ENCODE measurements around the gene KCNK13.
"Not testable (repeated sequence)": the region's sequence is repeated elsewhere in the genome, so short reads cannot be mapped to it uniquely, and the experiment has no call there.

KCNK13 gene

GRCh38 chr14:90062822-90063539 is 1.2 kb downstream of the KCNK13 start:
- H3K27ac ChIP-seq: no peak overlapping the region; the same call in 1 of the 2 replicates
- TF ChIP-seq, protein P1, sequence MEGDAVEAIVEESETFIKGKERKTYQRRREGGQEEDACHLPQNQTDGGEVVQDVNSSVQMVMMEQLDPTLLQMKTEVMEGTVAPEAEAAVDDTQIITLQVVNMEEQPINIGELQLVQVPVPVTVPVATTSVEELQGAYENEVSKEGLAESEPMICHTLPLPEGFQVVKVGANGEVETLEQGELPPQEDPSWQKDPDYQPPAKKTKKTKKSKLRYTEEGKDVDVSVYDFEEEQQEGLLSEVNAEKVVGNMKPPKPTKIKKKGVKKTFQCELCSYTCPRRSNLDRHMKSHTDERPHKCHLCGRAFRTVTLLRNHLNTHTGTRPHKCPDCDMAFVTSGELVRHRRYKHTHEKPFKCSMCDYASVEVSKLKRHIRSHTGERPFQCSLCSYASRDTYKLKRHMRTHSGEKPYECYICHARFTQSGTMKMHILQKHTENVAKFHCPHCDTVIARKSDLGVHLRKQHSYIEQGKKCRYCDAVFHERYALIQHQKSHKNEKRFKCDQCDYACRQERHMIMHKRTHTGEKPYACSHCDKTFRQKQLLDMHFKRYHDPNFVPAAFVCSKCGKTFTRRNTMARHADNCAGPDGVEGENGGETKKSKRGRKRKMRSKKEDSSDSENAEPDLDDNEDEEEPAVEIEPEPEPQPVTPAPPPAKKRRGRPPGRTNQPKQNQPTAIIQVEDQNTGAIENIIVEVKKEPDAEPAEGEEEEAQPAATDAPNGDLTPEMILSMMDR (conservative IDR thresholded peaks at IDR 0.05): no peak

DNA sequence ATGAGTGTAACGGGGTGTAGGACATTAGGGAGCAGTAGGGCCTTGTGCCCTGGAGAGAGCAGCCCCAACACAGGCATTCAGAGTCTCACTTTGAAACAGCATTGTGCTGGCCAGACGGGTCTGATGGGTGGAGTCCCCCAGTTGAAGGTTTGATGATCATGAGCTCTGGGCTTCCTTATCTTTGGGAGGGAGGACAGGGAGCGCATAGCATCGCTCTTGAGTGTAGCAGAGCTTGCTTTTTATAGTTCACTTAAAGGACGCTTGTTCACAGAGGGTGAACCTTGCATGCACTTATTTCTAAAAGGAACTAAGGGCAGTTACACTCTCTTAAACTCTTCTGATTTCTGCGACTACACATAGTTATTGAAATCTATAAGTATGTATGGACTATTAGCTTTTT is 10.6 kb downstream of the KCNK13 start:
- TF ChIP-seq, protein P1 (conservative IDR thresholded peaks at IDR 0.05): no peak
- H3K27ac ChIP-seq: no peak overlapping the region

- H3K27ac ChIP-seq: no peak overlapping the region
- TF ChIP-seq, protein P1 (conservative IDR thresholded peaks at IDR 0.05): no peak
Measured at GRCh38 chr14:90079576-90079975, 17.8 kb downstream of the KCNK13 start.

DNA sequence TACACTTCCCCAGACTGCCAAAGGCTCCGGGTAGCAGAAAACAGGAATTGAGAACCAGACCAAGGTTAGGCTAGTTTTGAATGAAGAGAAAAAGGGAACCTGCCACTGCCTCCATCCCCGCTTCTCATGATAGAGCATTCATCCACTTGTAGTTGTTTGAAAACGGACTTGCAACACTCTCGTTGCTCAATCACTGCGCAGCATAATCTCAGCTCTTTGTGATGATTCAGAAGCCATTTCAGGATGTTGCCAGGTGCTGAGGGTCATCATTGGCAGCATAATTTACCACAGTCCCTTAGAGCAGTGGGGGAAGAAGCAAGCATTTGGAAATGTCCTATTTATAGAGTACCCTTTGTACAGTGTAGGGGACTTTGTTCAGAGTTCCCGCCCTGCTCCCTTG is 25.6 kb downstream of the KCNK13 start:
- H3K27ac ChIP-seq: no peak overlapping the region
- TF ChIP-seq, protein P1 (conservative IDR thresholded peaks at IDR 0.05): no peak

DNA sequence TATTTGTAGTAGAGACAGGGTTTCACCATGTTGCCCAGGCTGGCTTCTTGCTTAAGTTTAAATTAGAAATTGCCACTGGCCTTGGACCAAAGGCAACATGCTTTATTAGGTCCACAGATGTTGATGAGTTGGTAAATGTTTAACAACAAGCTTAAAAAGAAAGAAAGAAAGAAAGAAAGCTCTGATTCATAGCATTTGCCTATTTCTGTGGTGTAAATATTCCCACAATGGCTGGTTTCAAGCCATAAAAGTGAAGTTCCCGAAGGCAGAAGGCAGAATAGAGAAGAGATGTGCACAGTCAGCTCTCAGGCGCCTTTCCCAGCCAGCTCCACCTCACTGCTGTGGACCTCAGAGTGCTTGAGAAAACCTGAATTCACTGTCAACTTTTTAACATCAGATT is 26.4 kb downstream of the KCNK13 start:
- H3K27ac ChIP-seq: no peak overlapping the region
- TF ChIP-seq, protein P1 (conservative IDR thresholded peaks at IDR 0.05): no peak

GRCh38 chr14:90089486-90089885 is 27.7 kb downstream of the KCNK13 start:
- not testable (repeated sequence) for H3K27ac ChIP-seq

- TF ChIP-seq, protein P1 (conservative IDR thresholded peaks at IDR 0.05): no peak
Measured at GRCh38 chr14:90091393-90091792, 29.6 kb downstream of the KCNK13 start.

GRCh38 chr14:90093942-90094595 is 32.3 kb downstream of the KCNK13 start:
- TF ChIP-seq, protein P1 (conservative IDR thresholded peaks at IDR 0.05): no peak
- H3K27ac ChIP-seq: no peak overlapping the region

More at GRCh38 chr14:90091393-90091792, 29.6 kb downstream of the KCNK13 start:
- peak overlapping the region; percentile 44 for H3K27ac ChIP-seq
